AG09319 (cell line): Measurements from ENCODE around the gene FNDC3B.

Experiments used
- DNase-seq: peaks from one replicate; pipeline ENCODE4 v3.0.0-alpha.2; 2010; ENCODE audit warnings: low read depth; ENCODE audit errors: extremely low read depth
- TF ChIP-seq, protein P1 (sequence below): IDR thresholded peaks from 2 replicates; pipeline ENCODE4 v1.5.1; 2011; ENCODE audit warnings: low read depth, mild to moderate bottlenecking, inconsistent platforms, low read length, moderate library complexity

The FNDC3B gene

DNA sequence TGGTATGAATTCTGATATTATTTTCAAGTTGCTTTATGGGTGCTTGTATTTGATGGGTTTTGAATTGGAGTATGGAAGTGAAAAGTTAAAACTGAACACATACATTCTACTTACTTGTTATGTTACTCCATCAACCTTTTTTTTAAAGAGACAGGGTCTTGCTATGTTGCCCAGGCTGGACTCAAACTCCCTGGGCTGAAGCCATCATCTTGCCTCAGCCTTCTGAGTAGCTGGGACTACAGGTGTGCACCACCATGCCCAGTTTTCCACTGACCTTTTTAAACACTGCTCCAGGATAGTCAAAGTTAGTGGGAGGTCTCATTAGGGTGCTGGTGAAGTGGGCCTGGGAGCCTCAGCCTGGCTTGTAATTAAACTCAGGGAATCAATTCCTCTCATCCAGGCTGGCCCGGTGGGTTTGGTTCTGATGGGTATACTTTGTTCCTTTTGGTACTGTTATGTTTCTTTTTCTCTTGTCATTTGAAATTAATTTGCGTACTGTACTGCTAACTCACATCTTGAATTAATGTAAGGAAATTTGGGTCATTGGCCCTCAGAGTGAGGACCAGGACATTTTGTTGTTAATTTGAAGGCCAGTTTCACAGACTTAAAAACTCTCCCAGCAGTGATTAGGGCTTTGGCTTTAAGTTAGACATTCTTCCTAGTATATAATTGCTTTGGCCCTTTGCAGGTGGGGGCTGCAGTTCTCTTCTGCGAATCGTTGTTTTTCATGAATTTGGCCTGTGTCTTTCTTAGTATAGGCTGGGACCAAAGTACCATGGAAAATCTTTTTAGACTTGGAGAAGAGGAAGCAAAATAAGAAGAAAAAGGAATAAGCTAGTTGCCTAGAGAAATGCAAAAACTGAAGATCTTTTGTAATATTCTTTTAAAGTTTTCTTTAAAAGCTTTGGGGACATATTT is 66.9 kb downstream of the FNDC3B start:
- TF ChIP-seq, protein P1, sequence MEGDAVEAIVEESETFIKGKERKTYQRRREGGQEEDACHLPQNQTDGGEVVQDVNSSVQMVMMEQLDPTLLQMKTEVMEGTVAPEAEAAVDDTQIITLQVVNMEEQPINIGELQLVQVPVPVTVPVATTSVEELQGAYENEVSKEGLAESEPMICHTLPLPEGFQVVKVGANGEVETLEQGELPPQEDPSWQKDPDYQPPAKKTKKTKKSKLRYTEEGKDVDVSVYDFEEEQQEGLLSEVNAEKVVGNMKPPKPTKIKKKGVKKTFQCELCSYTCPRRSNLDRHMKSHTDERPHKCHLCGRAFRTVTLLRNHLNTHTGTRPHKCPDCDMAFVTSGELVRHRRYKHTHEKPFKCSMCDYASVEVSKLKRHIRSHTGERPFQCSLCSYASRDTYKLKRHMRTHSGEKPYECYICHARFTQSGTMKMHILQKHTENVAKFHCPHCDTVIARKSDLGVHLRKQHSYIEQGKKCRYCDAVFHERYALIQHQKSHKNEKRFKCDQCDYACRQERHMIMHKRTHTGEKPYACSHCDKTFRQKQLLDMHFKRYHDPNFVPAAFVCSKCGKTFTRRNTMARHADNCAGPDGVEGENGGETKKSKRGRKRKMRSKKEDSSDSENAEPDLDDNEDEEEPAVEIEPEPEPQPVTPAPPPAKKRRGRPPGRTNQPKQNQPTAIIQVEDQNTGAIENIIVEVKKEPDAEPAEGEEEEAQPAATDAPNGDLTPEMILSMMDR: no peak
- no peak for DNase-seq

DNA sequence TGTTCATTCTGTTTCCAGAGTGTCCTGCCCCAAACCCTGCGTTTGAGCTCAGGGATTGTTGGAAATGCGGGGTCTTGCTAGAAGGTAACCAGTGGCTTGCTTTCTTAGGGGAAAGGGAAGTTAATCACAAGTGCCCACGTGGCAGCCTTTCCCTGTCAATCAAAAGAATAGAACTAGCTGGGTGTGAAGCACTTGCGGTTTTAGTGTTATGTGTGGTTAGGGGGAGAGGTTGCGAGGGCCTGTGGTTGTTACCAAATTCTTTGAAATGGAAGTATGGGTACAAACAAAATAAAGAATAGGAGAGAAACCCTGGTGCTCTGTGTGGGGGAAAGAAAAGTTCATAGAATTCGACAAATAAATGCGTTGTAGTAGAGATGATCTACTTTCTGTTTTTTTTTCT is 67.6 kb downstream of the FNDC3B start:
- TF ChIP-seq, protein P1: no peak
- DNase-seq: no peak

DNA sequence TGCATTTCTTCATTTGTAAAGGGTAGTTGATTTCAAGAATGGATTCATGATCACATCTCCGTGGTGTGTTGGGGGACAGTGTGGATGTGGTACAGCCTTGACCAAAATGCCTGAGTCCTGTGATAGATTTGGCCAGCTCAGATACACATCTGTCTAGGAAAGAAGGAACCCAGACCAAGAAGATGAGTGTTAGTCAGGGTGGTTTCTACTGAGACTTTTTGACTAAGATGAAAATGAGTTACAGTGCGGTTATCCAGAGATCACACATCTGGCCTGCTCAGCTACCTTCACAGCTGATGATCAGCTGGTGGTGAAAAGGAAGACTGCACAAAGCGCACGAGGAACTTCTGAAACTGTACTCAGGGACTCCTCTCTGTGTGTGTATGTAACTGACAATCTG is 68.0 kb downstream of the FNDC3B start:
- no peak for DNase-seq
- TF ChIP-seq, protein P1: no peak

DNA sequence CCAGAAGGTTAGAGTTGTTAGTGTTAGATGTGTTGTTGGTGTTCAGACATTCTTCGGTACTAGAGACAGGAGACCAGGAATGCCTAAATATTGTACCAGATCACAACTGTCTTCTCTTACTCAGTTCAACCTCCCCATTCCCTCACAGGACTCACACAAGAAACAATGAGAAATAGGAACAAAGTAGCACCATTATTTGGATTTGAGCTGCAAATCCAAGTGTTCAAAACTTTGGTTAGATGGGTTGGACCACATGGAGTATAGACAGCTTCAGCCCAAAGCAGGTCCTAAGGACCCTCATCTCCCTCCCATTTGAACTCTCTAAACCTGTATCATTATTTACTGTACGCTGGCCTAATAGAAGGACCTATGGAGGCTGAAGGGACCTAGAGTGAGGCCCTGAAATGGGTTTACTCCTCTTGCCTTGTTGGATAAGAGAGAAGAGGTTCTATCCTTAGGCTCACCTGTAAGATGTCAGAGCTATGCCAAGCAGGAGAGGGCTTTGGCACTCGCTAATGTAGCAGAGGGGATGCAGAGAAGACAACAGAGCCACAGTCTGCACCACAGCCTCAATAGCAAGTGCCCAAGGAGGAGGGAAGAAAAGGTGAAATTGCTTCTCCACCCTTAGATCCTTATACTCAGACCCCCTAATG is 70.9 kb downstream of the FNDC3B start:
- TF ChIP-seq, protein P1: no peak
- DNase-seq: no peak

DNA sequence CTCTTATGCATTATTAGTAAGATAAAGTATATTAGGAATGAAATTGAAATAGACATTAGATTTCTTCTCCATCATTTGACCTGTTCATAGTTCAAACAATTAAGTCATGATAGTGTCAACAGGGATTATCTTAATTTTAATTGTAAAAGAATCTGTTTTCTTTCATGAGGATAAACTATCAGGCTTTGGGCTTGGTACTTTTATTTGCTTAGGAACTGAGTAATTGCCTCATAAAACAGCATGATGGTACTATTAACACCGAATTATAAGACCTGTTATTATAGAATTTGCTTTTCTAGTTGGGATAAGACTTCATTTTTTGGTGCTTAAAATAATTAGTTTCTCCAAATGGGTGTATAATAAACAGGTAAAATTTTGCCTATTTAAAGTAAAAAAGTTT is 71.8 kb downstream of the FNDC3B start:
- no peak for DNase-seq
- TF ChIP-seq, protein P1: no peak

DNA sequence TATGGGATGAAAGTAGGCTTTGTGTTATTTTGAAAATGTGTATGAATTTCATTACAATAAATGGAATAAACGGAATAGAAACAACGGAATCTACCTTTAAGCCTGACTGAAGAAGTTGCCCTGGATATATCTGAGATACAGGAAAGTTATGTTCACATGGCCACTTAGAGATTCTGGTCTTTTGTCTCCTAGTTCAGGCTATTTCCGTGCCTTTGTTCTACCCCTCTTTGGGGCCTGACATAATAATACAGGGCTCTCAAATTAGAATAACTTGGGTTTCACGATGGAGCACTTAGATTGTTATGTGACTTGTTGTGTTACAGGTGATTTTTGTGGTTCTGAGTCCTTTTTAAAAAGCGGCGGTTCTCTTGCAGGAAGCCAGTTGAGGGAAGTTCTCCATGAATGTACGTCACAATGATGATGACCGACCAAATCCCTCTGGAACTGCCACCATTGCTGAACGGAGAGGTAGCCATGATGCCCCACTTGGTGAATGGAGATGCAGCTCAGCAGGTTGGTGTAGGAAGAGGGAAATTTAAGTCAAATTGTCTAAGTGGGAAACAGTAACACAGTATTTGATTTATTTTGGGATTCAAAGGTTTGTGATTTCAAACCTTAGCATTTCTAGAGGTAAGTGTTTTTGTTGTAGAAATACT is 72.8 kb downstream of the FNDC3B start:
- no peak for DNase-seq
- TF ChIP-seq, protein P1: no peak

DNA sequence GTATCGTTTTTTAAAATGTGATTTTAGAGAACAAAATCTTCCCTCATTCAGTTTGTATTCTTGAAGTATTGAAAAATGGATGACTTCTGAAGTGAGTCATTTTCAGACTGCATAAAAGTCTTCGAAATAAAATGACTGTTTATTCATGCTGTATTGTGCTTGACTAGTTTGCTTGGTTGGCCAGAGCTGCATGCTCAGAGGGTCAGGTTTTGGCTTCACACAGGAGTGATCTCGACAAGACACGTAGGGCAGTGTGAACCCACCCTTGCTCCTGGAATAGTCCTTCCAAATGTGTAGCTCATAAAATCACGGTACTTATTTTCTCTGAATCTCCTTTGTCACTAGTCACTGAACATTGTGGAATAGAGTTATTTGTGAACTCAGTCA is 73.3 kb downstream of the FNDC3B start:
- TF ChIP-seq, protein P1: no peak

More for the DNA sequence above, 73.3 kb downstream of the FNDC3B start:
- no peak for DNase-seq
